Measurements from ENCODE around the gene ATAT1.
"Not testable (repeated sequence)": the region's sequence is repeated elsewhere in the genome, so short reads cannot be mapped to it uniquely, and the experiment has no call there.

ATAT1 gene

DNA sequence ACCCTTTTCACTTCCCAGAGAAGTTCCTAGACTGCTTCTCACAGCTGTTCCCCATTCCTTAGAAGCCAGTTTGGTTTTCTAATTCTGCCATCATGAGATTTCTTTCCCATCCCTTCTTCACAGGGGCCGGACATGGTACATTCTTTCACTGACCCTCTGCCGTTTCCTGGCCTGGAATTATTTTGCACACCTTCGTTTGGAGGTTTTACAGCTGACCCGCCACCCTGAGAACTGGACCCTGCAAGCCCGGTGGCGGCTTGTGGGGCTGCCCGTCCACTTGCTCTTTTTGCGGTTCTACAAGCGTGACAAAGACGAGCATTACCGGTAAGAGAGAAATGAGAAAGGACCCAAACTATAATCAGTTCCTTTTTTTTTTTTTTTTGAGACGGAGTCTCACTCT lies 24.5 kb downstream of the ATAT1 start:
- DNase-seq, result no peak

- DNase-seq, result no peak
These were observed 28.4 kb downstream of the ATAT1 start for GRCh38 chr6:30654798-30655742.

DNA sequence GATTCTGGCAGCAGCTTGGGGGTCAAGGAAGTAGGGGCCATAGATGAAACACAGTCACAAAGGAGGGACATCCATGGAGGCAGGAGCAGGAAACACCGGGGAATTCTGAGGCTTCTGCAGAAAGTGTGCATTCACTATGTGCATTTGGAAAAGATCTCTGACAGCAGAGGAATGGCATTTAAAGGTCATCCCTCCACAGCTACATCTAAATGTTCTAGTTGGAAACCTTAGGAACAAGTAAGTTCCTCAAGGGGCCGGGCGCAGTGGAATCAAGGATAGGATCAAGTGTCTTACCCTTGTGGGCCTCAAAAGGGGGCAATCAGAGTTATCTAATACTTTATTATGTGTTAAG lies 29.0 kb downstream of the ATAT1 start:
- no peak for DNase-seq

DNA sequence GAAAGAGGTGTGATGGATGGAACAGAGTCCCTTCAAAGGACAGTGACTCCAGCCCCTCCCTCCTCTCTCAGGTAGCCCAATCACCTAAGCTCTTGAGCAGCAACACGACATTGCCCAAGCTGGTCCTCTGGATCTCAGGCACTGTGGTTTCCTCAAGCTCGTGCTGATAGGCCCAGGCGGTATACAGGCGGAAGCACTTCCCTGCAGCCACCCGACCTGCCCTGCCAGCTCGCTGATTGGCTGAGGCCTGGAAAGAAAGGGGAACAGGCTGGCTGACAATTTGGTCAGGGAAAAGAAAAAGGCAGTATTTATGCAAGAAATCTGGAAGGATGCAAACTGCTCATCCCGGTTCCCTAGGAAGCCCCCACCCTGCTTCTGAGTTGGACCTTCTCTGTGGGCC lies 29.8 kb downstream of the ATAT1 start:
- peak in 1 of 2 donors; percentile 56 for DNase-seq

- DNase-seq, result no peak
These were observed 30.8 kb downstream of the ATAT1 start for GRCh38 chr6:30657454-30657853.

GRCh38 chr6:30657922-30658321 lies 31.2 kb downstream of the ATAT1 start:
- DNase-seq, result not testable (repeated sequence)

DNA sequence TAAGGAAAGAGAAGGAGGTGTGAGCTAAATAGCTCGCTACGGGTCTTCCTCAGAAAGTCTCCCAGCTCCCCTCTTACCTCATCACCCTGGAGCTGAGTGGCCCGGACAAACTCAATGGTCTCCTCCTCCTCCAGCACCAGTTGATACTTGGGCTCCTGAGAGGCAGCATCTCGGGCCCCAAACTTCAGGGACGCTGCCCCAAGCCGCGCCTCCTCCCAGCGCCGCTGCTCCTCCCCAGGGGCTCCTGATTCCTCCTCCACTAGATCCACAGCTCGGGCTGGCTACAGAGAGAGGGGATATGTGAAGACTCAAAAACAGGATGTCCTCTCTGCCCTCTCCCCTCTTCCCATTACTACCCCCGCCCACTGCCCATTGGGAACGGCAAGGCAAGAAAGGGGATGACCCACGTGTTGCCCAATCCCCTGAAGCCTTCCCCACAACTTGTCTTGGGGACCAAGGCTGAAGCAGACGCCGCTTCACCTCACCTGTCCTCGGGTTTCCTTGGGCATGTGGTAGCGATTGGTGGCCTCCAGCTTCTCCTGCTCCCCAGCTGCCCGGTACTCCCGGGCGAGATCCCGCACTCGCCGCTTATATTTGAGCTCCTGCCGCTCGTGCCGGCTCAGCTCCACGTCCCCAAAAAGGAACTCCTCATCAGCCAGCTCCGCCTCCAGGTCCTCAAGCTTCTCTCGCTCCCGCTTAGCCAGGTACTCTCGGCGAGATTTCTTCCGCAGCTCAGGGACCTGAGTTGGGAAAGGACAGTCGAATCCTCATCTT lies 38.5 kb downstream of the ATAT1 start:
- DNase-seq, result no peak

DNA sequence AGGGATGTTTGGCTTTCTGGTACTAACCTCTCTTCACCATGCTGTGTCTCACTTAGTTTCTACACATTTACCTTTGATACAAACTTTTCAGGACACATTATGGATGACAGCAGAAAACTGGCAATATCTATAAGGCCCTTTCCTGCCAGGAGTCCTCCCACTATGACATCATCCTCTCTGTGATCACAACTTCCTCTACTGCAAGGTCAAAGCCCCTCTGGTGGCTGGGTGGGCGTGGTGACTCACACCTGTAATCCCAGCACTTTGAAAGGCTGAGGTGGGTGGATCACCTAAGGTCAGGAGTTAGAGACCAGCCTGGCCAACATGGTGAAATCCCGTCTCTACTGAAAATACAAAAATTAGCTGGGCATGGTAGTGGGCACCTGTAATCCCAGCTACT lies 39.6 kb downstream of the ATAT1 start:
- not testable (repeated sequence) for DNase-seq

DNA sequence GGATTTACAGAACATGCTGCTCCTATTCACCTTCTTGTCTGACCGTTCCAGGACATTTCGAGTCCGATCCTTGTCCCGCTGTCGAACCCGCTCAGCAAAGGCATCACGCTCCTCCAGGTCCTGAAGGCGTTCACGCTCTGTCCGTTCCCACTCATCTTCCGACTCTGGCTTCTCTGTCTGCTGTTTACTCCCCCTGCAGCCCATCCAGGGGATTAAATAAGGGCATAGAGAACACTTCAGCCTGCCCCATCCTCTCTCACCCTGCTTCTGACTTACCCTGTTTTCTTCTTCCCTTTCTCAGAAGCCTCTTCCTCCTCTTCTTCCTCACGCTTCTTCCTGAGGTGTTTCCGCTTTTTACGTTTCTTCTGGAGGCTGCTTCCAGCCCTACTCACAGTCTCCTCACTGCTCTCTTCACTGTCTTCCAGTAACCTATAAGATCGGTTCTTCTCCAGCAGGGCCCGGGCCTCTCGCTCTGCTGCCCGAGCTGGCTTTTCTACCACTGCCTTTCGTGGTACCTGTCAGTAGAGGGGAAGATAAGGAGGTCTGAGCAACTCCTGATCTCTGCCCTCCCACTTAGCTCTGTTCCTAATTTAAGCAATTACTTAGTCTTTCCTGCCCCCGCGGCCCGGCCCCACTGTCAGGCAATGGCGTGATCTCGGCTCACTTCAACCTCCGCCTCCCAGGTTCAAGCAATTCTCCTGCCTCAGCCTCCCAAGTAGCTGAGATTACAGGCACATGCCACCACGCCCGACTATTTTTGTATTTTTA lies 44.3 kb downstream of the ATAT1 start:
- DNase-seq, result no peak

GRCh38 chr6:30672445-30673253 lies 46.0 kb downstream of the ATAT1 start, which contains the start of gene DHX16:
DHX16 (minus strand) TSS chr6:30673006; CDS start chr6:30672841, 165 bp downstream.
- DNase-seq, result peak; percentile 91 to 94

- no peak for DNase-seq
These were observed 50.1 kb downstream of the ATAT1 start for GRCh38 chr6:30676660-30677285.

DNA sequence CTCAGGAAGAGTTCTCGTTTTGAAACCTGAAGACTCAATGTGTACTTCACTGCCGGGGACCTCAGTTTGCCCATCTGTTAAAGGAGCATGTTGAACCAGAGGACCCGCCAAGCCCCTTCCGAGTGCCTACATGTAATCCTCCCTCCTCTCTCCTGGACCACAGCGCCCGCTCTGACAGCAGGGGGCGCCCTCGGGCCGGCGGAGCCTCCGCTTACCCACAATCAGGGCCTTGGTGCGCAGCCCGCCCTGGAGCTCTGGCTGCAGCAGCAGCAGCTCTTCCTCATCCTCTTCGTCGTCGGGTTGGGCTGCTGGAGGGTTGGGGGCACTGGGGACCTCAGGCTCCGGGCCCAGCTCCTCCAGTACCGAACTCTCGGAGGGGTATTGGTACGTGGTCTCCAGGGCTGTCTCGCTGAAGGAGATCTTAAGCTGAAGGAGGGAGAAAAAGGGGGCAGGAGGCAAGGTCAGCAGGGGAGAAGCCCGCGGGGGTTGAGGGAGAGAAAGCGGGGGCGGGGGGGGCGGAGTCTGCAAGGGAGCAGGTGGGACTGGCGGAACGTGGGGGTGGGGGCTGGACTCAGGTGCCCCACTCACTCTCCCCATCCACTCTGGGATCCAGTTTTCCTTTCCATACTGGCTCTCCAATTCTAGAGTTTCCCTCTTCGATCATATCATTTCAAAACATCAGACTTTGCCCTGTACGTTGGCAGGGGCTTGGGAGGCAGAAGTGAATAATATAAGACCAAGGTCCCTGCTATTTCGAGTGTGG lies 52.5 kb downstream of the ATAT1 start:
- peak; percentile 89 to 93 for DNase-seq

- no peak for DNase-seq
These were observed 53.3 kb downstream of the ATAT1 start for GRCh38 chr6:30679765-30680535.

- DNase-seq, result no peak
These were observed 55.1 kb downstream of the ATAT1 start for GRCh38 chr6:30681766-30682142.

GRCh38 chr6:30682143-30683117 lies 55.8 kb downstream of the ATAT1 start:
- DNase-seq, result peak; percentile 90 to 91

GRCh38 chr6:30683183-30683979 lies 56.7 kb downstream of the ATAT1 start:
- no peak for DNase-seq

DNA sequence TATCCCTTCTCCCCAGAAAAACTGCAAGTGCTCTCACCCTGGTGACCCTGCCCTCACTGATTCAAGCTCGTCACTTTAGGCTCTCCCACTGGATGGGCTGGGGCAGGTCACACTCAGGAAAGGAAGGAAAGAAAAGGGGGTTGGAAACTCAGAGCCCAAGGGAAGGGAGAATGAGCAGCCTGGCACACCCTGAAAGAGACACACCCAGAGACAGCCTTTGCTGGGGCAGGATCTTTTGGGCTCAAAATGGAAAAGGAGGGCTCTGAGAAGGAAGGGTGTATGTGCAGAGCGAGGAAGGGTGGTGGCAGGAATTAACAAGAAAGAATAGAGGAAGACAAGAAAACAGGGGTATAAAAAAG lies 57.3 kb downstream of the ATAT1 start:
- DNase-seq, result no peak

Measured in CD4-positive, alpha-beta T cell treated with Interferon alpha-2 for 1 hour (primary cell).